ENCODE data around the gene CD99L2. TPM values are rescaled to one million over a fixed set of nuclear protein-coding genes. Genes with fewer than 3 reads are reported as not detected.
"Not testable (repeated sequence)": the region's sequence is repeated elsewhere in the genome, so short reads cannot be mapped to it uniquely, and the experiment has no call there.

CD99L2 gene
- total RNA-seq, 2 donors from 2014 or later: 11.6 to 17.6 TPM

- Mint-ChIP-seq H3K4me1 (peaks cover 11% of the 10 kb centered on the region), H3K27me3 (no peaks in the 10 kb centered on the region), H3K9me3 (no peaks in the 10 kb centered on the region), H3K27ac (no peak overlapping the region), H3K4me3 (no peak overlapping the region), H3K36me3 (ENCODE audit: low read depth) (no peaks in the 10 kb centered on the region)
- ATAC-seq (replicated peaks): no peak
These were observed 48.3 kb downstream of the CD99L2 start for GRCh38 chrX:150849996-150850720.

DNA sequence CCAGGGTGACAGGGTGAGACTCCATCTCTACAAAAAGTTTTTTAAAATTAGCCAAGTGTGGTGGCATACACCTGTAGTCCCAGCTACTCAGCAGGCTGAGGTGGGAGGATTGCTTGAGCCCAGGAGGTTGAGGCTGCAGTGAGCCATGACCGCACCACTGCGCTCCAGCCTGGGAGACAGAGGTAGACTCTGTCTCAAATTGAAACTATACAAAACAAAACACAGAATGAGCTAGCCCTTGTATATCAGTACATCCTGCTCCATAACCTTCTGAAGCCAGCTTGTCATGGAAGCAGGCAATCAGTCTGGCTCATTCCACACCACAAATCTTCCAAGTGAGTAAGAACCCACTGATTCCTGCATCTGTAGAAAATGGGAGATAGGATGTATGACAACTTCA is 49.0 kb downstream of the CD99L2 start:
- Mint-ChIP-seq H3K4me3 (no peak overlapping the region), H3K36me3 (ENCODE audit: low read depth) (no peaks in the 10 kb centered on the region), H3K4me1 (peaks cover 11% of the 10 kb centered on the region), H3K27me3 (no peaks in the 10 kb centered on the region), H3K9me3 (no peaks in the 10 kb centered on the region), H3K27ac (no peak overlapping the region)
- peak; percentile 54 for ATAC-seq (replicated peaks)

- H3K9me3 Mint-ChIP-seq: no peaks in the 10 kb centered on the region
- peak; percentile 62 for ATAC-seq (replicated peaks)
- peak overlapping the region; percentile 37 for H3K4me3 Mint-ChIP-seq
- peak overlapping the region; percentile 81 for H3K27ac Mint-ChIP-seq
- H3K27me3 Mint-ChIP-seq: no peaks in the 10 kb centered on the region
- H3K4me1 Mint-ChIP-seq: peaks cover 11% of the 10 kb centered on the region
- H3K36me3 Mint-ChIP-seq (ENCODE audit: low read depth): no peaks in the 10 kb centered on the region
These were observed 49.5 kb downstream of the CD99L2 start for GRCh38 chrX:150848914-150849365.

- Mint-ChIP-seq H3K27ac (no peak overlapping the region), H3K4me1 (peaks cover 11% of the 10 kb centered on the region), H3K4me3 (no peak overlapping the region), H3K9me3 (no peaks in the 10 kb centered on the region), H3K27me3 (no peaks in the 10 kb centered on the region), H3K36me3 (ENCODE audit: low read depth) (no peaks in the 10 kb centered on the region)
- no peak for ATAC-seq (replicated peaks)
These were observed 51.4 kb downstream of the CD99L2 start for GRCh38 chrX:150847088-150847487.

GRCh38 chrX:150846130-150846529 is 52.3 kb downstream of the CD99L2 start:
- no peak for ATAC-seq (replicated peaks)
- Mint-ChIP-seq H3K27ac (no peak overlapping the region), H3K36me3 (ENCODE audit: low read depth) (no peaks in the 10 kb centered on the region), H3K4me3 (no peak overlapping the region), H3K4me1 (peaks cover 11% of the 10 kb centered on the region), H3K9me3 (no peaks in the 10 kb centered on the region), H3K27me3 (no peaks in the 10 kb centered on the region)

- H3K9me3 Mint-ChIP-seq: no peaks in the 10 kb centered on the region
- H3K4me3 Mint-ChIP-seq: no peak overlapping the region
- no peak for ATAC-seq (replicated peaks)
- H3K4me1 Mint-ChIP-seq: peaks cover 11% of the 10 kb centered on the region
- no peaks in the 10 kb centered on the region for H3K27me3 Mint-ChIP-seq
- H3K27ac Mint-ChIP-seq: no peak overlapping the region
- H3K36me3 Mint-ChIP-seq (ENCODE audit: low read depth): no peaks in the 10 kb centered on the region
These were observed 53.4 kb downstream of the CD99L2 start for GRCh38 chrX:150845091-150845490.

- no peak for ATAC-seq (replicated peaks)
- H3K9me3 Mint-ChIP-seq: no peaks in the 10 kb centered on the region
- no peaks in the 10 kb centered on the region for H3K27me3 Mint-ChIP-seq
- H3K27ac Mint-ChIP-seq: no peak overlapping the region
- H3K36me3 Mint-ChIP-seq (ENCODE audit: low read depth): no peaks in the 10 kb centered on the region
- no peak overlapping the region for H3K4me3 Mint-ChIP-seq
- H3K4me1 Mint-ChIP-seq: peaks cover 9% of the 10 kb centered on the region
These were observed 54.5 kb downstream of the CD99L2 start for GRCh38 chrX:150844016-150844415.

- Mint-ChIP-seq H3K36me3 (ENCODE audit: low read depth) (no peaks in the 10 kb centered on the region), H3K9me3 (no peaks in the 10 kb centered on the region), H3K4me3 (no peak overlapping the region), H3K4me1 (no peaks in the 10 kb centered on the region), H3K27me3 (no peaks in the 10 kb centered on the region), H3K27ac (no peak overlapping the region)
- ATAC-seq (replicated peaks): no peak
These were observed 56.2 kb downstream of the CD99L2 start for GRCh38 chrX:150842198-150842685.

GRCh38 chrX:150841456-150842197 is 56.8 kb downstream of the CD99L2 start:
- ATAC-seq (replicated peaks): no peak
- no peaks in the 10 kb centered on the region for H3K9me3 Mint-ChIP-seq

GRCh38 chrX:150837845-150838244 is 60.6 kb downstream of the CD99L2 start:
- no peaks in the 10 kb centered on the region for H3K4me1 Mint-ChIP-seq
- no peaks in the 10 kb centered on the region for H3K9me3 Mint-ChIP-seq
- ATAC-seq (replicated peaks): no peak
- H3K36me3 Mint-ChIP-seq (ENCODE audit: low read depth): no peaks in the 10 kb centered on the region
- no peak overlapping the region for H3K27ac Mint-ChIP-seq
- H3K4me3 Mint-ChIP-seq: no peak overlapping the region
- no peaks in the 10 kb centered on the region for H3K27me3 Mint-ChIP-seq

More at GRCh38 chrX:150841456-150842197, 56.8 kb downstream of the CD99L2 start:
- Mint-ChIP-seq H3K36me3 (ENCODE audit: low read depth) (no peaks in the 10 kb centered on the region), H3K4me1 (no peaks in the 10 kb centered on the region), H3K27ac (no peak overlapping the region), H3K4me3 (no peak overlapping the region), H3K27me3 (no peaks in the 10 kb centered on the region)

GRCh38 chrX:150834695-150835094 is 63.8 kb downstream of the CD99L2 start:
- no peaks in the 10 kb centered on the region for H3K4me1 Mint-ChIP-seq
- H3K9me3 Mint-ChIP-seq: no peaks in the 10 kb centered on the region
- H3K27ac Mint-ChIP-seq: no peak overlapping the region
- no peak for ATAC-seq (replicated peaks)
- no peak overlapping the region for H3K4me3 Mint-ChIP-seq
- H3K36me3 Mint-ChIP-seq (ENCODE audit: low read depth): no peaks in the 10 kb centered on the region
- no peaks in the 10 kb centered on the region for H3K27me3 Mint-ChIP-seq

DNA sequence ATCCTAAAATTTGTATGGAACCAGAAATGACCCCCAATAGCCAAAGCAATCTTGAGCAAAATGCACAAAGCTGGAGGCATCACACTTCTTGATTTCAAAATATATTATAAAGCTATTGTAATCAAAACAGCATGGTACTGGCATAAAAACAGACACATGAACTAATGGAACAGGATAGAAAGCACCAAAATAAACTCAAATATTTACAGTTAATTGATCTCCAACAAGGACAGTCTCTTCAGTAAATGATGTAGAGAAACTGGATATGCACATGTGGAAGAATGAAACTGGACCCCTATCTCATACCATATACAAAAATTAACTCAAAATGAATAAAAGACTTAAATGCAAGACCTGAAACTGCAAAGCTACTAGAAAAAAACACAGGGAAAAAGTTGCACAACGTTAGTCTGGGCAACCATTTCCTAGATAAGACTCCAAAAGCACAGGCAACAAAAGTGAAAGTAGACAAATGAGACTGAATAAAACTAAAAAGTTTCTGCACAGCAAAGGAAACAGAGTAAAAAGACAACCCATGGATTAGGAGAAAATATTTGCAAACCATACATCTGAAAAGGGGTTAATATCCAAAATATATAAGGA is 64.9 kb downstream of the CD99L2 start:
- no peaks in the 10 kb centered on the region for H3K9me3 Mint-ChIP-seq
- no peaks in the 10 kb centered on the region for H3K4me1 Mint-ChIP-seq
- no peaks in the 10 kb centered on the region for H3K27me3 Mint-ChIP-seq
- H3K4me3 Mint-ChIP-seq: no peak overlapping the region
- H3K36me3 Mint-ChIP-seq (ENCODE audit: low read depth): peaks cover 4% of the 10 kb centered on the region
- ATAC-seq (replicated peaks): no peak
- no peak overlapping the region for H3K27ac Mint-ChIP-seq

DNA sequence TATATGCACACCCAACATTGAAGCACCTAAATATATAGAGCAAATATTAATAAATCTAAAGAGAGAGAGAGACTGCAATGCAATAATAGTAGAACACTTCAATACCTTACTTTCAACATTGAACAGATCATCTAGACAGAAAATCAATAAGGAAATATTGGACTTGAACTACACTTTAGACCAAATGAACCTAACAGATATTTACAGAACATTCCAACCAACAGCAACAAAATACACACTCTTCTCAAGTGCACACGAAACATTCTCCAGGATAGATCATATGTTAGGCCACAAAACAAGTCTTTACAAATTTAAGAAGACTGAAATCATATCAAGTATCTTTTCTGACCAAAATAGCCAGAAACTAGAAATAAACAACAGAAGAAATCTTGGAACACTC is 66.6 kb downstream of the CD99L2 start:
- no peaks in the 10 kb centered on the region for H3K4me1 Mint-ChIP-seq
- ATAC-seq (replicated peaks): no peak
- H3K27me3 Mint-ChIP-seq: no peaks in the 10 kb centered on the region
- no peak overlapping the region for H3K27ac Mint-ChIP-seq
- no peaks in the 10 kb centered on the region for H3K9me3 Mint-ChIP-seq
- H3K4me3 Mint-ChIP-seq: no peak overlapping the region
- H3K36me3 Mint-ChIP-seq (ENCODE audit: low read depth): peaks cover 21% of the 10 kb centered on the region

DNA sequence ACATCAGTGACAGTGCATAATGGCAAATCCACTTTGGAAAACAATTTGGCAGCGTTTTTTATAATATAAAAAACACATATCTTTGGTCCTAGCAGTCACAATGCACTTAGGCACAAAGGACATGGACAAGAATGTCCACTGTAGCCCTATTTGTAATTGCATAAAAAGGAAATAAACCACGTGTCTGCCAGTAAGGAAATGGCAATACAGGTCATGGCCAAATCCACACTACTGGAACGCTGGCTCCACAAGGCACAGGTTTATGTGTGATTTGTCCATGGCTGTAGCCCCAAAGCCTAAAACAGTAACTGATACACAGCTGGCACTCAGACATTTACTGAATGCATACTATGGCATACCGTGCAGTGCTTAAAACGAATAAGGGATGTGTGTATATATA is 69.7 kb downstream of the CD99L2 start:
- no peak overlapping the region for H3K4me3 Mint-ChIP-seq
- no peak overlapping the region for H3K27ac Mint-ChIP-seq
- no peaks in the 10 kb centered on the region for H3K27me3 Mint-ChIP-seq
- no peak for ATAC-seq (replicated peaks)
- H3K4me1 Mint-ChIP-seq: no peaks in the 10 kb centered on the region
- peaks cover 31% of the 10 kb centered on the region for H3K36me3 Mint-ChIP-seq (ENCODE audit: low read depth)
- H3K9me3 Mint-ChIP-seq: peaks cover 4% of the 10 kb centered on the region

DNA sequence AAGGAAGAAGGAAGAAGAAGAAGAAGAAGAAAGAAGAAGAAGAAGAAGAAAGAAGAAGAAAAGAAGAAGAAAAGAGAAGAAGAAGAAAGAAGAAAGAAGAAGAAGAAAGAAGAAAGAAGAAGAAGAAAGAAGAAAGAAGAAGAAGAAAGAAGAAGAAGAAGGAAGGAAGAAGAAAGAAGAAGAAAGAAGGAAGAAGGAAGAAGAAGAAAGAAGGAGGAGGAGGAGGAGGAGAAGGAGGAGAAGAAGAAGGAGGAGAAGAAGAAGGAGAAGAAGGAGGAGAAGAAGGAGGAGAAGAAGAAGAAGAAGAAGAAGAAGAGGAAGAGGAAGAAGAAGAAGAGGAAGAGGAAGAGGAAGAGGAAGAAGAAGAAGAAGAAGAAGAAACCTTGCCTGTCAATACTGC is 74.1 kb downstream of the CD99L2 start:
- ATAC-seq (replicated peaks); H3K4me3 Mint-ChIP-seq; H3K4me1 Mint-ChIP-seq; H3K27me3 Mint-ChIP-seq; H3K27ac Mint-ChIP-seq; H3K9me3 Mint-ChIP-seq: not testable (repeated sequence)
- H3K36me3 Mint-ChIP-seq (ENCODE audit: low read depth): peaks cover 36% of the 10 kb centered on the region
